H1 (cell line): Measurements from ENCODE around the gene PSMA5. TPM values are rescaled to one million over a fixed set of nuclear protein-coding genes. Genes with fewer than 3 reads are reported as not detected.

ENCODE experiments used
- CTCF ChIA-PET: fragments of 300-600 bp; sonication (Branson Sonifier 250); formaldehyde crosslinking; loops from one replicate; lab custom pipeline; 2021; ENCODE audit not compliant: partially characterized antibody; lab: Charles Lee
- POLR2A ChIA-PET: fragments of 300-600 bp; sonication (Branson Sonifier 250); formaldehyde crosslinking; loops from one replicate; lab custom pipeline; 2021; ENCODE audit warnings: inconsistent platforms; ENCODE audit not compliant: partially characterized antibody; lab: Charles Lee
- DNase-seq, 2 experiments: peaks; one replicate each; pipeline versions ENCODE4 v3.0.0 to v3.0.0-alpha.2; 2010 to 2022; ENCODE audit warnings: low spot score in 2 of 2, low read depth in 1 of 2, mixed read lengths in 1 of 2
- FAIRE-seq: peaks from 2 replicates; lab custom pipeline; 2011; peaks lifted over from hg19 to GRCh38; lab: Jason Lieb, UNC
- H2AFZ ChIP-seq: 2 replicates; pipeline ENCODE4 v1.8.1; 2012; ENCODE audit warnings: low read length, inconsistent platforms
- H2AK5ac ChIP-seq: 2 replicates; pipeline ENCODE4 v1.6.1; 2013; ENCODE audit warnings: low read depth, low read length
- H2BK120ac ChIP-seq: replicated peaks from 2 replicates; pipeline ENCODE3; 2013; ENCODE audit warnings: low read depth, low read length, inconsistent platforms
- H2BK12ac ChIP-seq: 2 replicates; pipeline ENCODE4 v1.6.1; 2013; ENCODE audit warnings: low read depth, low read length
- H2BK15ac ChIP-seq: 2 replicates; pipeline ENCODE4 v1.6.1; 2013; ENCODE audit warnings: low read length
- H2BK20ac ChIP-seq: 2 replicates; pipeline ENCODE4 v1.6.1; 2013; ENCODE audit warnings: low read length
- H2BK5ac ChIP-seq: 2 replicates; pipeline ENCODE4 v1.6.1; 2013; ENCODE audit warnings: low read depth, low read length
- H3K14ac ChIP-seq: 2 replicates; pipeline ENCODE4 v1.6.1; 2013; ENCODE audit warnings: inconsistent platforms; ENCODE audit not compliant: insufficient read length
- H3K18ac ChIP-seq: 2 replicates; pipeline ENCODE4 v1.6.1; 2013; ENCODE audit warnings: low read length; ENCODE audit errors: extremely low read depth
- H3K23ac ChIP-seq: 2 replicates; pipeline ENCODE4 v1.6.1; 2013; ENCODE audit warnings: inconsistent platforms; ENCODE audit not compliant: insufficient read length
- H3K23me2 ChIP-seq: 2 replicates; pipeline ENCODE4 v1.6.1; 2013; ENCODE audit warnings: low read depth, low read length
- H3K27ac ChIP-seq: 2 replicates; pipeline ENCODE4 v1.6.1; 2011; ENCODE audit warnings: low read depth, low read length, inconsistent platforms
- H3K27me3 ChIP-seq, 4 experiments: replicated peaks in 1 of 4; 1 replicate in 1 of 4; 2 replicates in 3 of 4; pipeline versions ENCODE4 v1.6.1 to v1.8.1; 2011 to 2013; ENCODE audit warnings: low read length in 3 of 4, mild to moderate bottlenecking in 3 of 4, inconsistent platforms in 2 of 4, mixed read lengths in 2 of 4, moderate library complexity in 1 of 4; ENCODE audit not compliant: control insufficient read depth in 3 of 4, insufficient read depth in 3 of 4; ENCODE audit errors: extremely low read depth in 1 of 4
- H3K36me3 ChIP-seq, 4 experiments: 2 replicates each; pipeline versions ENCODE4 v1.6.1 to v1.8.1; 2011 to 2013; ENCODE audit warnings: mild to moderate bottlenecking in 4 of 4, low read length in 3 of 4, moderate library complexity in 2 of 4, control low read depth in 1 of 4, inconsistent platforms in 1 of 4; ENCODE audit not compliant: insufficient read depth in 4 of 4, control insufficient read depth in 2 of 4
- H3K4ac ChIP-seq: replicated peaks from 2 replicates; pipeline ENCODE3; 2013; ENCODE audit warnings: low read length, low read depth, mixed read lengths, inconsistent platforms; ENCODE audit not compliant: insufficient read length
- H3K4me1 ChIP-seq, 4 experiments: replicated peaks in 1 of 4; 1 replicate in 1 of 4; 2 replicates in 3 of 4; pipeline versions ENCODE4 v1.6.1 to v1.8.1; 2011 to 2013; ENCODE audit warnings: low read length in 3 of 4, inconsistent platforms in 2 of 4, mixed read lengths in 1 of 4; ENCODE audit not compliant: insufficient read depth in 4 of 4, control insufficient read depth in 3 of 4
- H3K4me2 ChIP-seq, 2 experiments: 2 replicates each; pipeline versions ENCODE4 v1.6.1 to v1.8.1; 2011 to 2013; ENCODE audit warnings: low read depth in 2 of 2, low read length in 2 of 2, control low read depth in 1 of 2, inconsistent platforms in 1 of 2, mild to moderate bottlenecking in 1 of 2; ENCODE audit not compliant: insufficient read depth in 1 of 2
- H3K4me3 ChIP-seq, 4 experiments: fragments of 200-600, 300-600 bp in 1 of 4; sonication (generic), shearing (Covaris generic), sonication (Bioruptor Twin) in 1 of 4; 2 replicates each; pipeline versions ENCODE4 v1.5.1 to v1.8.1; 2011 to 2016; ENCODE audit warnings: low read length in 4 of 4, low read depth in 3 of 4, control low read depth in 2 of 4, inconsistent platforms in 2 of 4, mild to moderate bottlenecking in 2 of 4, mixed read lengths in 1 of 4, moderate library complexity in 1 of 4; ENCODE audit not compliant: insufficient read depth in 2 of 4; ENCODE audit errors: extremely low read depth in 1 of 4
- H3K56ac ChIP-seq: replicated peaks from 2 replicates; pipeline ENCODE3; 2013; ENCODE audit warnings: low read depth, mild to moderate bottlenecking, mixed read lengths, low read length, inconsistent platforms; ENCODE audit not compliant: insufficient read length
- H3K79me1 ChIP-seq: 2 replicates; pipeline ENCODE4 v1.6.1; 2013; ENCODE audit warnings: low read depth, low read length, control low read depth
- H3K79me2 ChIP-seq, 2 experiments: 2 replicates each; pipeline versions ENCODE4 v1.6.1 to v1.8.1; 2012 to 2013; ENCODE audit warnings: low read length in 2 of 2, mild to moderate bottlenecking in 2 of 2, inconsistent platforms in 1 of 2; ENCODE audit not compliant: insufficient read depth in 2 of 2, control insufficient read depth in 1 of 2
- H3K9ac ChIP-seq, 4 experiments: replicated peaks in 1 of 4; 1 replicate in 1 of 4; 2 replicates in 3 of 4; pipeline versions ENCODE4 v1.6.1 to v1.8.1; 2011 to 2013; ENCODE audit warnings: low read depth in 3 of 4, low read length in 3 of 4, control low read depth in 2 of 4, mild to moderate bottlenecking in 2 of 4, moderate library complexity in 2 of 4, inconsistent platforms in 1 of 4; ENCODE audit errors: extremely low read depth in 1 of 4
- H3K9me3 ChIP-seq, 2 experiments: 2 replicates each; pipeline versions ENCODE4 v1.6.1 to v1.8.1; 2012 to 2013; ENCODE audit warnings: mild to moderate bottlenecking in 2 of 2, moderate library complexity in 2 of 2, control low read depth in 1 of 2, inconsistent platforms in 1 of 2, low read depth in 1 of 2, low read length in 1 of 2, mixed read lengths in 1 of 2; ENCODE audit not compliant: insufficient read depth in 2 of 2
- H4K20me1 ChIP-seq, 2 experiments: replicated peaks in 1 of 2; 2 replicates each; pipeline versions ENCODE3 to v1.8.1; 2011 to 2013; ENCODE audit warnings: inconsistent platforms in 2 of 2, low read length in 2 of 2, mild to moderate bottlenecking in 1 of 2; ENCODE audit not compliant: insufficient read depth in 2 of 2, control insufficient read depth in 1 of 2
- H4K5ac ChIP-seq: 2 replicates; pipeline ENCODE4 v1.6.1; 2013; ENCODE audit warnings: low read length, low read depth, mixed read lengths, inconsistent platforms; ENCODE audit not compliant: insufficient read length
- H4K8ac ChIP-seq: 2 replicates; pipeline ENCODE4 v1.8.0; 2013; ENCODE audit warnings: mild to moderate bottlenecking, moderate library complexity, low read length, inconsistent platforms; ENCODE audit not compliant: insufficient read depth; ENCODE audit errors: extremely low read depth
- H4K91ac ChIP-seq: replicated peaks from 2 replicates; pipeline ENCODE3; 2013; ENCODE audit warnings: low read length, mixed read lengths, inconsistent platforms; ENCODE audit not compliant: insufficient read length
- CBX8 ChIP-seq: fragments of 300-800, 300-1000 bp; sonication (generic); IDR thresholded peaks from 2 replicates; pipeline ENCODE4 v1.7.1; 2016; ENCODE audit warnings: low read depth, low read length, borderline replicate concordance
- CHD2 ChIP-seq: IDR thresholded peaks from 2 replicates; pipeline ENCODE4 v1.6.1; 2012; ENCODE audit warnings: low read length, improper control_type of control experiment
- FOSL1 ChIP-seq: IDR thresholded peaks from 2 replicates; pipeline ENCODE4 v1.6.1; 2011; ENCODE audit warnings: mild to moderate bottlenecking, low read depth, low read length, moderate library complexity; ENCODE audit not compliant: insufficient read depth
- GTF2F1 ChIP-seq: IDR thresholded peaks from 2 replicates; pipeline ENCODE4 v1.6.1; 2012; ENCODE audit warnings: low read depth, low read length, improper control_type of control experiment, borderline replicate concordance
- KDM4A ChIP-seq: IDR thresholded peaks from one replicate; pipeline ENCODE4 v1.7.1; 2012; ENCODE audit warnings: low read depth, mild to moderate bottlenecking, moderate library complexity, low read length, inconsistent platforms; ENCODE audit not compliant: severe bottlenecking
- NANOG ChIP-seq: IDR thresholded peaks from 2 replicates; pipeline ENCODE4 v1.6.1; 2011; ENCODE audit warnings: low read length, low read depth, mild to moderate bottlenecking, inconsistent platforms; ENCODE audit not compliant: insufficient read depth, poor library complexity, severe bottlenecking
- RXRA ChIP-seq: IDR thresholded peaks from 2 replicates; pipeline ENCODE4 v1.6.1; 2011; ENCODE audit warnings: low read depth, mild to moderate bottlenecking, low read length, moderate library complexity; ENCODE audit not compliant: insufficient read depth
- SUZ12 ChIP-seq: fragments of 200-600 bp; sonication (generic); IDR thresholded peaks from 2 replicates; pipeline ENCODE4 v1.6.1; 2012; ENCODE audit warnings: mild to moderate bottlenecking, inconsistent platforms, low read length, moderate library complexity, mixed read lengths
- TBP ChIP-seq: IDR thresholded peaks from 2 replicates; pipeline ENCODE4 v1.6.1; 2011; ENCODE audit warnings: low read depth, low read length, improper control_type of control experiment
- TCF12 ChIP-seq: IDR thresholded peaks from 2 replicates; pipeline ENCODE4 v1.6.1; 2011; ENCODE audit warnings: low read depth, mild to moderate bottlenecking, low read length
- ZNF274 ChIP-seq: IDR thresholded peaks from 2 replicates; pipeline ENCODE4 v1.7.0; 2012; ENCODE audit warnings: low read length, borderline replicate concordance; ENCODE audit errors: extremely low read depth
- WGBS, 2 experiments: shearing (Covaris generic) in 1 of 2; methylation state at CpG; one replicate each; pipeline versions ENCODE4 v1.1.6 to v1.1.7; 2013 to 2015; ENCODE audit warnings: low lambda C conversion rate in 2 of 2, mixed read lengths in 2 of 2, inconsistent platforms in 1 of 2, low coverage in 1 of 2, missing lambda C conversion rate in 1 of 2; ENCODE audit not compliant: insufficient replicate concordance in 2 of 2, insufficient coverage in 1 of 2, insufficient read length in 1 of 2; ENCODE audit errors: extremely low coverage in 1 of 2, missing lambda C conversion rate in 1 of 2; 5-methylcytosine and 5-hydroxymethylcytosine counted together
- polyA plus RNA-seq, 7 experiments: library from polyadenylated mRNA; depleted of rRNA in 3 of 7; stranded (reverse) in 5 of 7; unstranded in 2 of 7; fragments of >200 nt in 5 of 7; fragments of 200-250 nt in 2 of 7; gene quantifications; 1 replicate in 5 of 7; 2 replicates in 1 of 7; 4 replicates in 1 of 7; pipeline versions ENCODE4 v1.2.1 to v1.2.3, GENCODE V29; 2011 to 2013; ENCODE audit warnings: missing spikeins in 2 of 7, mixed read lengths in 2 of 7
- total RNA-seq: library from RNA; stranded (reverse); fragmentation: NEBNext Ultra II Directional; extraction: Animal tissue kit (Norgen Biotek cat#: 25700); gene quantifications from 2 replicates; pipeline ENCODE4 v1.2.1, GENCODE V29; 2021
- TF ChIP-seq, protein P1 (sequence below): IDR thresholded peaks from 2 replicates; pipeline ENCODE4 v1.6.1; 2012; ENCODE audit warnings: inconsistent platforms
- TF ChIP-seq, protein P2 (sequence below): IDR thresholded peaks from 2 replicates; pipeline ENCODE4 v1.6.1; 2011; ENCODE audit warnings: low read length, improper control_type of control experiment

PSMA5 gene
- total and polyA plus RNA-seq, 2 of the 8 experiments (the other 6 are each of a cell fraction or from before 2014, with no cell fraction given) = 140 to 166 TPM

DNA sequence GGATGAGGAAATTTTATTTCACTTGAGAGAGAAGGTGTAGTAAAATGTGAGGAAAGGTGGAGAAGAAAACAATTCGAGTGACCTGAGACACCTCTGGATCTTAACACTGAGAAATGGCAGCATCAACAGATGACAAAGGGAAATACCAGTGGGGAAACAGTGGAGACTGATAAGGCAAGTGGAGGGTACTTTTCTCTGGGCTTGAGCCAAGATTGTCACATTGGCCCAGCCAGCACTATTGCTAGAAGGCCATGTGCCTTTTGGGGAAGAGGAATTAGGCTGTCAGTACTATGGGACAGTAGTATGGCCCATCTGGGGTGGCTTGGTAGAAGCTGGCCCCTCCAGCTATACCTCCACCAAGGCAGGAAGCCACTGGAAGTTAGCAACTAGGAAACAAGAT is 48.4 kb upstream of the PSMA5 start:
- ChIA-PET CTCF (interaction anchor here (1.5 to 9.8 kb wide), 3 partner anchors 17 to 58 kb away, joined by 4 to 95 read pairs (median 16); partner anchors contain the start of gene CYB561D1), POLR2A (no interaction called here)
- H3K18ac ChIP-seq = no peak overlapping the region
- no peak overlapping the region for H4K5ac ChIP-seq
- no peak overlapping the region for H2AFZ ChIP-seq
- no peaks in the 10 kb centered on the region for H3K36me3 ChIP-seq
- no peak overlapping the region for H3K27ac ChIP-seq
- no peaks in the 10 kb centered on the region for H3K79me2 ChIP-seq
- H3K9ac ChIP-seq = no peak overlapping the region
- H3K79me1 ChIP-seq = no peaks in the 10 kb centered on the region
- H2BK20ac ChIP-seq = no peak overlapping the region
- H2BK12ac ChIP-seq = no peak overlapping the region
- H3K4me3 ChIP-seq = no peak overlapping the region
- H3K4me1 ChIP-seq = no peaks in the 10 kb centered on the region
- H4K91ac ChIP-seq = no peak overlapping the region
- no peak overlapping the region for H3K14ac ChIP-seq
- no peak overlapping the region for H3K4me2 ChIP-seq
- H4K20me1 ChIP-seq = peaks cover 0 to 2% of the 10 kb centered on the region in 2 experiments
- WGBS, 2 experiments = 78% methylated on average over 1 of the region's 1 CpG; no CpG with 5 or more reads in 1 of the 2 experiments
- no peaks in the 10 kb centered on the region for H3K9me3 ChIP-seq
- H3K23me2 ChIP-seq = no peaks in the 10 kb centered on the region
- no peak overlapping the region for H3K4ac ChIP-seq
- H3K23ac ChIP-seq = no peak overlapping the region
- no peak overlapping the region for H2BK15ac ChIP-seq
- no peak overlapping the region for H2BK5ac ChIP-seq
- no peak overlapping the region for H2AK5ac ChIP-seq
- DNase-seq (no peak), FAIRE-seq (no peak)
- H4K8ac ChIP-seq = no peak overlapping the region
- H3K27me3 ChIP-seq = peaks cover 0 to 5% (median under 1%) of the 10 kb centered on the region in 4 experiments; a peak in 3 of 7 replicates
- no peak overlapping the region for H3K56ac ChIP-seq
- no peak overlapping the region for H2BK120ac ChIP-seq
- TF ChIP-seq RXRA (no peak), NANOG (no peak), CHD2 (no peak), GTF2F1 (no peak), KDM4A (no peak), SUZ12 (no peak), CBX8 (no peak), TBP (no peak), TCF12 (no peak), FOSL1 (no peak), ZNF274 (no peak)
- TF ChIP-seq, protein P1, sequence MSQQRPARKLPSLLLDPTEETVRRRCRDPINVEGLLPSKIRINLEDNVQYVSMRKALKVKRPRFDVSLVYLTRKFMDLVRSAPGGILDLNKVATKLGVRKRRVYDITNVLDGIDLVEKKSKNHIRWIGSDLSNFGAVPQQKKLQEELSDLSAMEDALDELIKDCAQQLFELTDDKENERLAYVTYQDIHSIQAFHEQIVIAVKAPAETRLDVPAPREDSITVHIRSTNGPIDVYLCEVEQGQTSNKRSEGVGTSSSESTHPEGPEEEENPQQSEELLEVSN = no peak
- TF ChIP-seq, protein P2, sequence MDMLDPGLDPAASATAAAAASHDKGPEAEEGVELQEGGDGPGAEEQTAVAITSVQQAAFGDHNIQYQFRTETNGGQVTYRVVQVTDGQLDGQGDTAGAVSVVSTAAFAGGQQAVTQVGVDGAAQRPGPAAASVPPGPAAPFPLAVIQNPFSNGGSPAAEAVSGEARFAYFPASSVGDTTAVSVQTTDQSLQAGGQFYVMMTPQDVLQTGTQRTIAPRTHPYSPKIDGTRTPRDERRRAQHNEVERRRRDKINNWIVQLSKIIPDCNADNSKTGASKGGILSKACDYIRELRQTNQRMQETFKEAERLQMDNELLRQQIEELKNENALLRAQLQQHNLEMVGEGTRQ = no peak
